ENCODE results near the gene STN1. TPM values are rescaled to one million over a fixed set of nuclear protein-coding genes. Genes with fewer than 3 reads are reported as not detected.

Gene STN1
- total RNA-seq, 2 experiments from 2014 or later: 53.3 to 54.8 TPM

DNA sequence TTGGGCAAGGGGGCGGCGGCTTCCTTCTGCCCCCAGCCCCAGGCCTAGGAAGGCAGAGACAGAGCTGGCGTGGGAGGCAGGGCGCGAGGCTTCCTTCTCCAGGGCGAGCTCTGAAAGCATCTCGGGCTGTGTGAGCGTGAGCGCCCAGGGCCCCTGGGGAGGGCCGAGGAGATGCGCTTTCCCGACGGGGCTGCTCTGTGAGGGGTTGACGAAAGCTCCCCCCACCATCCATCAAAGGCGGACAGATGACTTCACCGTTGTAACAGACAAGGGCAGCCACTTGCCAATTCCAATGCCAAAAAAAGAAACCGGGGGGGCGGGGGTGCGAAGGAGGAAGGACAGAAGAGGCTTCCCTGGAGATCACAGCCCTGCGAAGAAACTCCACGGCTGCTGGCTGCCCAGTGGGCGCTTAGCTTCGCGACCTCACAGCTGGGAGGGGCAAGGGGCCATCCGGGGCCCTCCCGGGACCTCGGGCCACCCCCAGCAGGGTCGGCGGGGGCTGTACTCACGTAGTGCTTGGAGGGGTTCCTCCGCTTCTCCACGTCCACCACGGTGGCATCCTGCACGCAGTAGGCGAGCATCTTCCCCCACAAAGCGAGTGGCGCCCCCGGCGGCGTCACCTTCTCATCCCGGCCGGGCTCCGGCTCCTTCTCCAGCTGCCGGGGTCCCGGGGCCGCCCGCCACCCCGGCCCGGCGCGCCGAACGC, 63.1 kb downstream of the STN1 start:
- Mint-ChIP-seq H3K4me3 (peak overlapping the region; percentile 69), H3K27ac (no peak overlapping the region), H3K9me3 (no peaks in the 10 kb centered on the region), H3K36me3 (ENCODE audit: low read depth) (no peaks in the 10 kb centered on the region), H3K27me3 (ENCODE audit: low read depth) (peaks cover 29% of the 10 kb centered on the region), H3K4me1 (ENCODE audit: low read depth) (peaks cover 3% of the 10 kb centered on the region)
- intact Hi-C loops (cut with micrococcal nuclease): no loop called here
- CTCF ChIA-PET: interaction anchor here (0.8 to 1.6 kb wide), 9 partner anchors 8 to 147 kb away, joined by 3 to 9 read pairs (median 4); no protein-coding TSS in a partner anchor
- peak; percentile 43 for DNase-seq

DNA sequence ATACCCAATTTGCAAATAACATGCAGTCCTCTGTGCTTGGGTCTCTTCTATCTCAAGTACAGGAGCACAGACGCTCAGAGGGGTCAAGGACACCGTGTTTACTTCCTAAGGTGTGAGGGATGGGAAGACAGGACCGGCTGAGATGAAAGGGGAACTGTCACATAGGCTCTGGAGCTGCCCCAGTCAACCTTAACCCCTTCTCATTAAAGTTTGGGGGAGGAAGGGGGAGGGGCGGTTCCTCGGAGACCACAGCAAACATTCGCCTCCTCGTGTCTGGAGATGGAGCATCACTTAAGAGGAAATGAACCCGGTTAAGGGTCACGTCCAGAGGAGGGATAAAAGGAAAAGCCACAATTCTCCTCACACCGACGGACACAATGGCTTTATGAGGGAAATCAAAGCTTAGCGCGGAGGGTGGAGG, 63.7 kb downstream of the STN1 start:
- intact Hi-C loops (cut with micrococcal nuclease): no loop called here
- no peaks in the 10 kb centered on the region for H3K36me3 Mint-ChIP-seq (ENCODE audit: low read depth)
- H3K4me3 Mint-ChIP-seq: peak overlapping the region; percentile 69
- no peak overlapping the region for H3K27ac Mint-ChIP-seq
- no peak for DNase-seq
- H3K27me3 Mint-ChIP-seq (ENCODE audit: low read depth): peaks cover 29% of the 10 kb centered on the region
- CTCF ChIA-PET: interaction anchor here (0.8 to 1.6 kb wide), 9 partner anchors 8 to 146 kb away, joined by 3 to 9 read pairs (median 4); no protein-coding TSS in a partner anchor
- H3K4me1 Mint-ChIP-seq (ENCODE audit: low read depth): peaks cover 3% of the 10 kb centered on the region
- H3K9me3 Mint-ChIP-seq: no peaks in the 10 kb centered on the region

DNA sequence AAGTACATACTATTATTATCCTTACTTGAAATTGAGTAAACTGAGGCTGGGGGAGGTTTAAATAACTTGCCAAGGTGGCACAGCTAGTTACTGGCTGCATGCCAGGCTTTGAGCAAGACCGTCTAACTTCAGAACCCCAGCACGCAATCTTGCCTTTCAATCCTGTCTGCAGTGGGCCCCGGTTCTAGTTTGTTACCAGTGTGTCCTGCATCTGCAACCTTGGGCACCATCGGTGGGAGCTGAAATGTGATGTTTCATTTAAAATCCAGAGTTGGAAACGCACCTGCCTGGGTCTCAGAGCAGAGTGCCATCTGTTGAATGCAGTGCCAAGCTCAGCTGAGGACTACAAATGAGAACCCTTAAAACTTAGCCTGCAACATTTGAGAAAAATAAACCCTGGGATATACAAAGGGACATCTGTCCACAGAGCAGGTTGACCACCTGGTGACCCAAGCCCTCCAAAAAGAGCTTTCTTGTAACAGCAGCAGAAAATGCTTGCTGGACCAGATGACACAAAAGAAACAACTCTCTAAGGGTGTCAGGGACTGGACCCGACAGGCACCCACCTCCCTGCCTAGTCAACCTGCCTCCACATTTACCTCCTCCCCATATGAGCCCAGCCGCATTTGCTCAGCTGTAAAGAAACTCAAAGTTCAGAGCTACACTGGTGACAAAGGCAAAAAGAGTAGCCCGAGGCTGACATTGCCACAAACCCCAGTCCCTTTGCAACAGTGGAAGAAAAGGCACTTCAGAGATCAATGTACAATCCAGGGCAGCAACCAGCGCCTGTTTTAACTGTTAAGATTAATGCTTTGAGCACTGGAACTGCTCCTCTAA, 64.3 kb downstream of the STN1 start:
- intact Hi-C loops (cut with micrococcal nuclease): no loop called here
- H3K36me3 Mint-ChIP-seq (ENCODE audit: low read depth): no peaks in the 10 kb centered on the region
- peaks cover 29% of the 10 kb centered on the region for H3K27me3 Mint-ChIP-seq (ENCODE audit: low read depth)
- H3K4me3 Mint-ChIP-seq: peak overlapping the region; percentile 69
- CTCF ChIA-PET: interaction anchor here (0.6 to 2.3 kb wide), 7 partner anchors 40 to 238 kb away, joined by 3 to 14 read pairs (median 4); no protein-coding TSS in a partner anchor
- no peaks in the 10 kb centered on the region for H3K9me3 Mint-ChIP-seq
- H3K27ac Mint-ChIP-seq: no peak overlapping the region
- no peak for DNase-seq
- H3K4me1 Mint-ChIP-seq (ENCODE audit: low read depth): peaks cover 3% of the 10 kb centered on the region

DNA sequence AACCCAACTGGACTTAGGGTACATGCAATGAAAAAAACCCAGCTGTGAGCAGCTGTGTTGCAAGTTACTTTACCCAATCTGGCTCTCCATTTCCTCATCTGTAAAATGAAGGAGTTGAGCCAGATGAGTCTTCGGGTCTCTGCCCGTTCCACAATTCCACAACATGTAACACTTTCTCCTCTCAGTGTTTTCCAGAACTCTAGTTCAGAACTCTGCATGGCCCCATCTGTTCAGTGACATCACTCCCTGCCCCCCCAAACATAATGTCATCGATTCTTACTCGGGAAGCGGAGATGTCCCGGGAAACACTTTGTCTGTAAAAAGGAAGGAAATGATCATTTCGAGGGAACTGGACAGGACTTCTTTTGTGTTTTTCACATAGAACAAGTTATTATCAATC, 65.1 kb downstream of the STN1 start:
- Mint-ChIP-seq H3K4me1 (ENCODE audit: low read depth) (peaks cover 3% of the 10 kb centered on the region), H3K4me3 (no peak overlapping the region), H3K36me3 (ENCODE audit: low read depth) (no peaks in the 10 kb centered on the region), H3K27ac (no peak overlapping the region), H3K9me3 (no peaks in the 10 kb centered on the region), H3K27me3 (ENCODE audit: low read depth) (peaks cover 29% of the 10 kb centered on the region)
- CTCF ChIA-PET: interaction anchor here (0.6 to 2.3 kb wide), 4 partner anchors 88 to 239 kb away, joined by 4 to 14 read pairs (median 4); no protein-coding TSS in a partner anchor
- no peak for DNase-seq
- intact Hi-C loops (cut with micrococcal nuclease): no loop called here

DNA sequence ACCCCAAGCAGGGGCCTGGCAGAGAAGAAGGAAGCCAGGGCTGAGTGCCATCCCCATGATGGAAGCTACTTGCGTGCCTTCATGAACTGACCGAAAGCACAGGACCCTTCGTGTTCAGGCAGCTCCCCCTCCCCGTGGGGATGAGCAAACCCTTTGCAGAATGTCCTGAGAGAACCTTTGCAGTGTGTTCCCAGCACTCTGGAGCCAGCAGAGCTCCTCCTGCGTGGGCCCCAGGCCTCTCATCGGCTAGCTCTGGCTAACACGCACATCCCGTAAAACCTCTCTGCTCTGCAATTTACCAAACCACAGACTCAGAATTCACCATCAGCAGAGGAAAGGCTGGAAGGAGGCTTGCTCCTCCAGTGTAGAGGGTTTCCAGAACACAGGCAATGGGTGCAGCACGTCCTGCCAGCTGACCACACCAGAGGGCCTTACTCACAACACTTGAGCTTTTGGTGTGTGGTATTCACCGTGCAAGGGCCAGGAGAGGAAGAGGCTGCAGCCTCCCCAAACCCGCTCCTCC, 65.7 kb downstream of the STN1 start:
- intact Hi-C loops (cut with micrococcal nuclease): no loop called here
- no peaks in the 10 kb centered on the region for H3K9me3 Mint-ChIP-seq
- H3K27me3 Mint-ChIP-seq (ENCODE audit: low read depth): peaks cover 29% of the 10 kb centered on the region
- DNase-seq: no peak
- H3K36me3 Mint-ChIP-seq (ENCODE audit: low read depth): no peaks in the 10 kb centered on the region
- CTCF ChIA-PET: interaction anchor here (0.5 to 2.3 kb wide), 6 partner anchors 10 to 254 kb away, joined by 3 to 14 read pairs (median 4); no protein-coding TSS in a partner anchor
- H3K4me3 Mint-ChIP-seq: no peak overlapping the region
- H3K27ac Mint-ChIP-seq: no peak overlapping the region
- H3K4me1 Mint-ChIP-seq (ENCODE audit: low read depth): peaks cover 3% of the 10 kb centered on the region

DNA sequence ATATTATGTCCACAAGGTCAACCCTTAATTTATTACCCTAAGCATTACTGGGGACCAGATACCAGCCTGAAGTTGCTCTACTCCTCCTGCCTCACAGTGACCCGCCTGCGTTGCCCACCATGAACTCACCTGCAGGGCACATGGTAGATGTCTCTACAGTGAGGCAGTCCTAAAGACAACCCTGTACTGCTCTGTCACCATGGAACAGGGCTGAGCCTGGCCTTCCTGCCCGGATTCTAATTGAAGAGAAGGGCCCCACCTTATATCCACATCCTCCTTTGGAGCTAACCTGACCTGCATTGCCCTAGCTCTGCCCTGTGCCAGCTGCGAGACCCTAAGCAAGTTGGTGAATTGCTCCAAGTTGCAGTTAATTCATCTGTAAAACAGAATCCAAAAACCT, 66.7 kb downstream of the STN1 start:
- no peaks in the 10 kb centered on the region for H3K36me3 Mint-ChIP-seq (ENCODE audit: low read depth)
- H3K27me3 Mint-ChIP-seq (ENCODE audit: low read depth): peaks cover 20% of the 10 kb centered on the region
- H3K4me3 Mint-ChIP-seq: no peak overlapping the region
- intact Hi-C loops (cut with micrococcal nuclease): no loop called here
- CTCF ChIA-PET: interaction anchor here (0.6 to 1.1 kb wide), 2 partner anchors 11 to 33 kb away, joined by 4 read pairs; no protein-coding TSS in a partner anchor
- H3K9me3 Mint-ChIP-seq: no peaks in the 10 kb centered on the region
- DNase-seq: no peak
- H3K4me1 Mint-ChIP-seq (ENCODE audit: low read depth): peaks cover 9% of the 10 kb centered on the region
- H3K27ac Mint-ChIP-seq: no peak overlapping the region

DNA sequence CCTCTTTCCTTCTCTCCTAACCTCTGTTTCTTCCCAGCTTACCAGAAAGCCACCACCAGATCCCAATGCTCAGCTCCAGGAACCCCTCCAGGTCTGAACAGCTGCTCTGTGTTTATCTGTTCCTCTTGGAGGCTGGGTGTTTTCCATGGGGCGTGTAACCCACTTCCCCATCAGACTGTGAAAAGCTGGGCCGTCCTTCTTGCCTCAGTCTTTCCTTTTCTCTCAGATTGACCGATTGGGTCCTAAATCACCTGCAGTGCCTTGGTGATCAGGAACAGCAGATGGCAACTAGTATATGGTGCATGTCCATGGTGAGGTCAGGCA, 67.5 kb downstream of the STN1 start:
- no peak for DNase-seq
- CTCF ChIA-PET: no interaction called here
- intact Hi-C loops (cut with micrococcal nuclease): no loop called here
- Mint-ChIP-seq H3K4me1 (ENCODE audit: low read depth) (peaks cover 17% of the 10 kb centered on the region), H3K27ac (no peak overlapping the region), H3K27me3 (ENCODE audit: low read depth) (peaks cover 16% of the 10 kb centered on the region), H3K4me3 (no peak overlapping the region), H3K36me3 (ENCODE audit: low read depth) (no peaks in the 10 kb centered on the region), H3K9me3 (no peaks in the 10 kb centered on the region)

DNA sequence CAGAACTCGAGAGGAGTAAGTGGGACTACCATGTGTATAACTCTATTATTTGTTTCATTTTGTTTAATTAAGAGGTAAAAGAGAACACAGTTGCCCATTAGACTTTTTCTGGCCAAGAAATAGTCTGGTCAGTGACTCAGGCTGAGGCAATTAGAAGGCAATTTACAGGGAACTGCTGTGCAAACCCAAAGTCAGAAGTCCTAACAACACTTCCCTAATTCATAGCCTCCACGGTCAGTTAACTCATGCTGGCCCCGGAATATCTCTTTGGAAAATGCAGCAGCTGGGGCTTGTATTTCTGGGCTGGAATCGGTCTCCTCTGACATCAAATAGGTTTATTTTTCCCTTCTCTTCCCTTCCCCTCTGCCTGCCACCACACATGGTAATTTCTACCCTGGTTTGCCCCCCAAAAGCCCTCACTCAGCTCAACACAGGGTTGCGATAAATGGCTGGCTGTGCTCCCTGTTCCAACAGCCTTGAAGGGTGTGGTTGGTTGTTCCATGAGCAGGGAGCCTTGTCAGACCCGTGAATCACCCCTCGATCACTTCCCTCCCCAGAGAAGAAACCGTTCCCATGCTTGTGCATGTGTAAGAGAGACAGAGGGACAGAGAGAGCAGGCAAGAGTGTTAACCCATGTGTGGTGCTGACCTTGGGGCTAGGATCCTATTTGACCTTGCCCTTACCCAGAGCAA, 68.0 kb downstream of the STN1 start:
- CTCF ChIA-PET: no interaction called here
- no peak overlapping the region for H3K4me3 Mint-ChIP-seq

DNA sequence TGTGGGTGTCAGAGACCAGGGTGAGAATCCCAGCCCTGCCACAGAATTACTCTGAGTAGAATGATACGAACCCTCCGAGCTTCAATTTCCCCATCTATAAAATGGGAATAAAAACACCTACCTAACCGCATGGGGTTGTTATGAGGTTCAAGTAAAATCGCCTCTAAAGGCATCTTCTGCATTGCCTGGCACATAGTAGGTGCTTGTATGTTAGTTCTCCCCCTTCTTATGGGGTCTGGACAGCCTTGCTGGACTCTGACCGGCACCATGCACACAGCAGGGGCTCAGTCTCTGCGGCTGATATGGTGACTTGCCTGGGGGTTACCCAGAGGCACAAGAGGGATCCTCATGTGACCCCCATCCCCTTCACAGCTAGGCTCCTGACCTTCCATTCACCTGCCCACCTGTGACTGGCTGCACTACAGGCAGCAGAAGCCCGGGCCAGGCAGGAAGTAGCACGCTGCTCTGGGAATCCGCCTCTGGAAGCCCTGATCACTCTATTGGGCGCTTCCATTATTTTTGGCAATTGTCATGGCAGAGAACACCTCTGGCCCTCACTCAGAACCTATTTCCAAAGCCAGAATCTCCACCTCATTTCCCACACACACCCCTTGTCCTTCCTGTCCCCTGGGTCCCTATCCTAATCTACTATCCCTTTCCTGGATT, 68.6 kb downstream of the STN1 start:
- H3K36me3 Mint-ChIP-seq (ENCODE audit: low read depth): no peaks in the 10 kb centered on the region
- intact Hi-C loops (cut with micrococcal nuclease): no loop called here
- H3K27me3 Mint-ChIP-seq (ENCODE audit: low read depth): peaks cover 11% of the 10 kb centered on the region
- peaks cover 17% of the 10 kb centered on the region for H3K4me1 Mint-ChIP-seq (ENCODE audit: low read depth)
- CTCF ChIA-PET: interaction anchor here (0.7 to 3.4 kb wide), 6 partner anchors 13 to 138 kb away, joined by 3 to 26 read pairs (median 4); no protein-coding TSS in a partner anchor
- no peak for DNase-seq
- no peak overlapping the region for H3K4me3 Mint-ChIP-seq
- no peak overlapping the region for H3K27ac Mint-ChIP-seq
- H3K9me3 Mint-ChIP-seq: no peaks in the 10 kb centered on the region

More for the DNA sequence above, 68.0 kb downstream of the STN1 start:
- Mint-ChIP-seq H3K9me3 (no peaks in the 10 kb centered on the region), H3K36me3 (ENCODE audit: low read depth) (no peaks in the 10 kb centered on the region), H3K27me3 (ENCODE audit: low read depth) (peaks cover 16% of the 10 kb centered on the region), H3K4me1 (ENCODE audit: low read depth) (peaks cover 19% of the 10 kb centered on the region), H3K27ac (no peak overlapping the region)
- intact Hi-C loops (cut with micrococcal nuclease): no loop called here
- DNase-seq: no peak

DNA sequence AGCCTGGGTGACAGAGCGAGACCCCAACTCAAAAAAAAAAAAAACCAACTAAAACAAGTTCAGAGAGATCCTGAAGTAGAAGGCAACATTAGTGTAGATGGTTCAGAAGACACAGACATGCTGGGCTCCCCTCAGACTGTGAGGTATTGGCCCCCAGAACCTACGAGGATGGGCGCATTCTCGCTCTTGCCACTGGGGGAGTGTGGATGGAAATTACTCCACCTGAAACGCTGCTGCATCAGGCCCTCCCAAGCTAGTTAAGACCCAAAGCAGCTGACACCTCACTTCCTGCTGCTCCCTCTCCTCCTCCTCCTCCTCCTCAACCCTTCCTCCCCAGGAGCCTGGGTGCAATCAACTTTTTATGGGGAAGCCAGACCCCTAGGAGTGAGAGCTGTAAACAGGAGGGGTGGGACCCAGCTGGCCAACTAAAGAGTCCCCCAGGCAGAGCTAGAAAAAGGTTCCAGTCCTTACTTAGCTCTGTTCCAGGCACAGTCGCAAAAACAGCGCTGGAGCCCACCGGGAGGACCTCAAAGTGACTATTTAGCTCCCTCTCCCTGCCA, 70.0 kb downstream of the STN1 start:
- peaks cover 17% of the 10 kb centered on the region for H3K4me1 Mint-ChIP-seq (ENCODE audit: low read depth)
- H3K4me3 Mint-ChIP-seq: no peak overlapping the region
- CTCF ChIA-PET: interaction anchor here (0.6 to 3.4 kb wide), 15 partner anchors 8 to 540 kb away, joined by 3 to 26 read pairs (median 3); no protein-coding TSS in a partner anchor
- intact Hi-C loops (cut with micrococcal nuclease): no loop called here
- H3K27ac Mint-ChIP-seq: no peak overlapping the region
- no peaks in the 10 kb centered on the region for H3K36me3 Mint-ChIP-seq (ENCODE audit: low read depth)
- peaks cover 2% of the 10 kb centered on the region for H3K27me3 Mint-ChIP-seq (ENCODE audit: low read depth)
- no peaks in the 10 kb centered on the region for H3K9me3 Mint-ChIP-seq
- peak; percentile 29 for DNase-seq

DNA sequence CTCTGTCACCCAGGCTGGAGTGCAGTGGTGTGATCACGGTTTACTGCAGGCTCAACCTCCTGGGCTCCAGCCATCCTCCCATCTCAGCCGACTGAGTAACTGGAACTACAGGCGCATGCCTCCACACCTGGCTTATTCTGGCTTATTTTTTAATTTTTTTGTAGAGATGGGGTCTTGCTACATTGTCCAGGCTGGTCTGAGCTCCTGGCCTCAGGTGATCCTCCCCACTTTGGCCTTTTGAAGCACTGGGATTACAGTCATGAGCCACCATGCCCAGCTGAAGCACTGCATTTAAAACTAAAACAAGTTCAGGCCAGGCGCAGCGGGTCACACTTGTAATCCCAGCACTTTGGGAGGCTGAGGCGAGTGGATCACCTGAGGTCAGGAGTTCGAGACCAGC, 70.6 kb downstream of the STN1 start:
- H3K27me3 Mint-ChIP-seq (ENCODE audit: low read depth): no peaks in the 10 kb centered on the region
- no peak overlapping the region for H3K4me3 Mint-ChIP-seq
- no peaks in the 10 kb centered on the region for H3K9me3 Mint-ChIP-seq
- H3K4me1 Mint-ChIP-seq (ENCODE audit: low read depth): peaks cover 17% of the 10 kb centered on the region
- no peak for DNase-seq
- no peaks in the 10 kb centered on the region for H3K36me3 Mint-ChIP-seq (ENCODE audit: low read depth)
- H3K27ac Mint-ChIP-seq: no peak overlapping the region
- intact Hi-C loops (cut with micrococcal nuclease): no loop called here
- CTCF ChIA-PET: interaction anchor here (0.7 to 3.4 kb wide), 10 partner anchors 8 to 297 kb away, joined by 3 to 26 read pairs (median 4); partner anchors contain the start of gene SH3PXD2A

All from activated naive CD4-positive, alpha-beta T cell treated with anti-CD3 and anti-CD28 coated beads for 36 hours (primary cell).